H1 (cell line): ENCODE measurements around the gene DOCK10. TPM values are rescaled to one million over a fixed set of nuclear protein-coding genes. Genes with fewer than 3 reads are reported as not detected.

Experiments
- BCL11A ChIP-seq, 2 experiments: IDR thresholded peaks; one replicate each; pipeline ENCODE4 v1.6.1; 2011; ENCODE audit warnings: low read depth in 2 of 2, low read length in 2 of 2, mild to moderate bottlenecking in 2 of 2
- polyA plus RNA-seq, 7 experiments: library from polyadenylated mRNA; depleted of rRNA in 3 of 7; stranded (reverse) in 5 of 7; unstranded in 2 of 7; fragments of >200 nt in 5 of 7; fragments of 200-250 nt in 2 of 7; gene quantifications; 1 replicate in 5 of 7; 2 replicates in 1 of 7; 4 replicates in 1 of 7; pipeline versions ENCODE4 v1.2.1 to v1.2.3, GENCODE V29; 2011 to 2013; ENCODE audit warnings: missing spikeins in 2 of 7, mixed read lengths in 2 of 7
- total RNA-seq: library from RNA; stranded (reverse); fragmentation: NEBNext Ultra II Directional; extraction: Animal tissue kit (Norgen Biotek cat#: 25700); gene quantifications from 2 replicates; pipeline ENCODE4 v1.2.1, GENCODE V29; 2021
- TF ChIP-seq, protein P1 (sequence below): IDR thresholded peaks from 2 replicates; pipeline ENCODE4 v1.6.1; 2012; ENCODE audit warnings: low read length, inconsistent platforms

Gene DOCK10
- total and polyA plus RNA-seq, 2 of the 8 experiments (the other 6 are each of a cell fraction or from before 2014, with no cell fraction given) = 0.33 to 1.6 TPM

- TF ChIP-seq BCL11A (IDR thresholded peaks at IDR 0.05; ENCODE audit: low read depth in 2 of 2, low read length in 2 of 2) = no peak
- TF ChIP-seq, protein P1, sequence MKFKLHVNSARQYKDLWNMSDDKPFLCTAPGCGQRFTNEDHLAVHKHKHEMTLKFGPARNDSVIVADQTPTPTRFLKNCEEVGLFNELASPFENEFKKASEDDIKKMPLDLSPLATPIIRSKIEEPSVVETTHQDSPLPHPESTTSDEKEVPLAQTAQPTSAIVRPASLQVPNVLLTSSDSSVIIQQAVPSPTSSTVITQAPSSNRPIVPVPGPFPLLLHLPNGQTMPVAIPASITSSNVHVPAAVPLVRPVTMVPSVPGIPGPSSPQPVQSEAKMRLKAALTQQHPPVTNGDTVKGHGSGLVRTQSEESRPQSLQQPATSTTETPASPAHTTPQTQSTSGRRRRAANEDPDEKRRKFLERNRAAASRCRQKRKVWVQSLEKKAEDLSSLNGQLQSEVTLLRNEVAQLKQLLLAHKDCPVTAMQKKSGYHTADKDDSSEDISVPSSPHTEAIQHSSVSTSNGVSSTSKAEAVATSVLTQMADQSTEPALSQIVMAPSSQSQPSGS = no peak
Observed at GRCh38 chr2:224915136-224915535, 127.1 kb downstream of the DOCK10 start (continued).
